Measurements from ENCODE around the gene MRPS26.
"Not testable (repeated sequence)": the region's sequence is repeated elsewhere in the genome, so short reads cannot be mapped to it uniquely, and the experiment has no call there.

MRPS26 gene

GRCh38 chr20:3045816-3046676 is at the start of gene MRPS26:
TSS of gene MRPS26 (plus strand) at chr20:3046052. CDS start at chr20:3046069, 17 bp downstream.
- no peak for FAIRE-seq

- peak; percentile 19 for FAIRE-seq
Measured at GRCh38 chr20:2998728-2999127, 47.1 kb upstream of the MRPS26 start.

GRCh38 chr20:3000852-3001523 is 44.9 kb upstream of the MRPS26 start:
- no peak for FAIRE-seq

- FAIRE-seq = no peak
Measured at GRCh38 chr20:3003416-3003815, 42.4 kb upstream of the MRPS26 start.

- FAIRE-seq = no peak
Measured at GRCh38 chr20:3010985-3011723, 34.7 kb upstream of the MRPS26 start.

- no peak for FAIRE-seq
Measured at GRCh38 chr20:3011752-3012151, 34.1 kb upstream of the MRPS26 start.

- no peak for FAIRE-seq
Measured at GRCh38 chr20:3013771-3014170, 32.1 kb upstream of the MRPS26 start.

- no peak for FAIRE-seq
Measured at GRCh38 chr20:3014179-3014578, 31.7 kb upstream of the MRPS26 start.

GRCh38 chr20:3014662-3015061 is 31.2 kb upstream of the MRPS26 start:
- FAIRE-seq = no peak

- FAIRE-seq = not testable (repeated sequence)
Measured at GRCh38 chr20:3015302-3015701, 30.6 kb upstream of the MRPS26 start.

- no peak for FAIRE-seq
Measured at GRCh38 chr20:3021327-3021726, 24.5 kb upstream of the MRPS26 start.

- FAIRE-seq = no peak
Measured at GRCh38 chr20:3021777-3022176, 24.1 kb upstream of the MRPS26 start.

GRCh38 chr20:3022559-3023490 is 23.0 kb upstream of the MRPS26 start:
- FAIRE-seq = not testable (repeated sequence)

GRCh38 chr20:3027987-3028386 is 17.9 kb upstream of the MRPS26 start:
- no peak for FAIRE-seq

GRCh38 chr20:3031524-3032147 is 14.2 kb upstream of the MRPS26 start:
- FAIRE-seq = no peak

GRCh38 chr20:3032624-3033023 is 13.2 kb upstream of the MRPS26 start:
- FAIRE-seq = no peak

- no peak for FAIRE-seq
Measured at GRCh38 chr20:3037654-3038053, 8.2 kb upstream of the MRPS26 start.

- no peak for FAIRE-seq
Measured at GRCh38 chr20:3038454-3038853, 7.4 kb upstream of the MRPS26 start.

- FAIRE-seq = no peak
Measured at GRCh38 chr20:3039426-3039825, 6.4 kb upstream of the MRPS26 start.

GRCh38 chr20:3040086-3040485 is 5.8 kb upstream of the MRPS26 start:
- FAIRE-seq = no peak

GRCh38 chr20:3041854-3042409 is 3.9 kb upstream of the MRPS26 start:
- FAIRE-seq = no peak

- no peak for FAIRE-seq
Measured at GRCh38 chr20:3042625-3043024, 3.2 kb upstream of the MRPS26 start.

All from TTC549 (cell line).